HepG2 (cell line): Measurements from ENCODE around the gene TNKS1BP1. TPM values are rescaled to one million over a fixed set of nuclear protein-coding genes. Genes with fewer than 3 reads are reported as not detected.

Experiments
- ATM ChIP-seq: fragments of 450-650 bp; IDR thresholded peaks from 2 replicates; pipeline ENCODE4 v1.7.1; 2017; ENCODE audit warnings: mild to moderate bottlenecking, borderline replicate concordance
- BORCS8-MEF2B ChIP-seq: sonication (generic); formaldehyde crosslinking; IDR thresholded peaks from 2 replicates; pipeline ENCODE4 v1.8.0; 2022; ENCODE audit warnings: mild to moderate bottlenecking, missing genetic modification reagents
- CEBPG ChIP-seq: IDR thresholded peaks from 2 replicates; pipeline ENCODE4 v1.6.1; 2016
- DPF2 ChIP-seq: sonication (generic); formaldehyde crosslinking; IDR thresholded peaks from 2 replicates; pipeline ENCODE4 v1.4.0; 2020; ENCODE audit warnings: mild to moderate bottlenecking, low read depth, missing genetic modification reagents, borderline replicate concordance
- FOXO4 ChIP-seq: sonication (generic); formaldehyde crosslinking; conservative IDR thresholded peaks from 2 replicates; pipeline ENCODE4 v1.8.1; 2023; ENCODE audit warnings: missing genetic modification reagents
- KDM5B ChIP-seq: sonication (generic); formaldehyde crosslinking; IDR thresholded peaks from 2 replicates; pipeline ENCODE4 v1.4.0; 2020; ENCODE audit warnings: missing genetic modification reagents, mild to moderate bottlenecking, borderline replicate concordance
- MAFF ChIP-seq: IDR thresholded peaks from 2 replicates; pipeline ENCODE4 v1.6.1; 2011; ENCODE audit warnings: low read depth, low read length, improper control_type of control experiment
- NONO ChIP-seq, 2 experiments: fragments of 450-650 bp in 1 of 2; sonication (generic) in 1 of 2; formaldehyde crosslinking in 1 of 2; IDR thresholded peaks in 1 of 2; conservative IDR thresholded peaks in 1 of 2; 2 replicates each; pipeline versions ENCODE4 v1.6.1 to v1.8.0; 2017 to 2022; ENCODE audit warnings: mild to moderate bottlenecking in 1 of 2, missing genetic modification reagents in 1 of 2, moderate library complexity in 1 of 2
- PAF1 ChIP-seq: IDR thresholded peaks from 2 replicates; pipeline ENCODE4 v1.6.1; 2016; ENCODE audit warnings: missing genetic modification reagents, missing compliant biosample characterization
- PATZ1 ChIP-seq: sonication (generic); formaldehyde crosslinking; IDR thresholded peaks from 2 replicates; pipeline ENCODE4 v1.4.0; 2020; ENCODE audit warnings: missing genetic modification reagents
- POLR2A ChIP-seq, 2 experiments: IDR thresholded peaks; 2 replicates each; pipeline ENCODE4 v1.6.1; 2011; ENCODE audit warnings: low read depth in 2 of 2, low read length in 2 of 2, mild to moderate bottlenecking in 1 of 2, moderate library complexity in 1 of 2; ENCODE audit not compliant: insufficient read depth in 1 of 2
- RXRA ChIP-seq: sonication (generic); formaldehyde crosslinking; IDR thresholded peaks from 2 replicates; pipeline ENCODE4 v1.5.1; 2020; ENCODE audit warnings: missing genetic modification reagents
- SP1 ChIP-seq, 2 experiments: fragments of 450-650 bp in 1 of 2; sonication (generic) in 1 of 2; formaldehyde crosslinking in 1 of 2; IDR thresholded peaks; 2 replicates each; pipeline versions ENCODE4 v1.4.0 to v1.6.1; 2016 to 2020; ENCODE audit warnings: missing genetic modification reagents in 1 of 2
- SRF ChIP-seq: IDR thresholded peaks from 2 replicates; pipeline ENCODE4 v1.6.1; 2011; ENCODE audit warnings: mild to moderate bottlenecking, low read depth, low read length, moderate library complexity
- TRAFD1 ChIP-seq: sonication (generic); formaldehyde crosslinking; IDR thresholded peaks from 2 replicates; pipeline ENCODE4 v1.5.1; 2020; ENCODE audit warnings: missing genetic modification reagents, mild to moderate bottlenecking, borderline replicate concordance
- ZBTB1 ChIP-seq: sonication (generic); formaldehyde crosslinking; IDR thresholded peaks from 2 replicates; pipeline ENCODE4 v1.4.0; 2020; ENCODE audit warnings: missing genetic modification reagents, borderline replicate concordance
- ZBTB14 ChIP-seq: sonication (generic); formaldehyde crosslinking; IDR thresholded peaks from 2 replicates; pipeline ENCODE4 v1.4.0; 2020; ENCODE audit warnings: missing genetic modification reagents
- ZBTB3 ChIP-seq: sonication (generic); formaldehyde crosslinking; IDR thresholded peaks from 2 replicates; pipeline ENCODE4 v1.4.0; 2020; ENCODE audit warnings: low read depth, mild to moderate bottlenecking, moderate library complexity, missing genetic modification reagents, borderline replicate concordance
- ZC3H4 ChIP-seq: sonication (generic); formaldehyde crosslinking; IDR thresholded peaks from 2 replicates; pipeline ENCODE4 v1.4.0; 2020; ENCODE audit warnings: missing genetic modification reagents, borderline replicate concordance
- ZFX ChIP-seq: sonication (generic); formaldehyde crosslinking; IDR thresholded peaks from 2 replicates; pipeline ENCODE4 v1.4.0; 2020; ENCODE audit warnings: mild to moderate bottlenecking, low read depth, missing genetic modification reagents, moderate library complexity
- ZNF264 ChIP-seq: sonication (generic); formaldehyde crosslinking; IDR thresholded peaks from 2 replicates; pipeline ENCODE4 v1.4.0; 2020; ENCODE audit warnings: missing genetic modification reagents
- ZNF333 ChIP-seq: sonication (generic); formaldehyde crosslinking; IDR thresholded peaks from 2 replicates; pipeline ENCODE4 v1.4.0; 2020; ENCODE audit warnings: mild to moderate bottlenecking, missing genetic modification reagents, borderline replicate concordance
- ZNF451 ChIP-seq: sonication (generic); formaldehyde crosslinking; IDR thresholded peaks from 2 replicates; pipeline ENCODE4 v1.5.0; 2020; ENCODE audit warnings: mild to moderate bottlenecking, missing genetic modification reagents
- ZNF605 ChIP-seq: sonication (generic); formaldehyde crosslinking; IDR thresholded peaks from 2 replicates; pipeline ENCODE4 v1.8.0; 2022; ENCODE audit warnings: mild to moderate bottlenecking, missing genetic modification reagents
- ZNF672 ChIP-seq: sonication (generic); formaldehyde crosslinking; IDR thresholded peaks from 2 replicates; pipeline ENCODE4 v1.8.1; 2022; ENCODE audit warnings: missing genetic modification reagents
- ZNF720 ChIP-seq: sonication (generic); formaldehyde crosslinking; IDR thresholded peaks from 2 replicates; pipeline ENCODE4 v1.4.0; 2020; ENCODE audit warnings: missing genetic modification reagents
- ZNF772 ChIP-seq: sonication (generic); formaldehyde crosslinking; IDR thresholded peaks from 2 replicates; pipeline ENCODE4 v1.5.0; 2020; ENCODE audit warnings: mild to moderate bottlenecking, missing genetic modification reagents
- polyA plus RNA-seq, 8 experiments: library from polyadenylated mRNA; depleted of rRNA in 3 of 8; stranded (reverse) in 7 of 8; unstranded in 1 of 8; fragments of >200 nt; fragmentation: Illumina TruSeq in 4 of 8; extraction: Trizol in 4 of 8; gene quantifications; 2 replicates each; pipeline versions ENCODE4 v1.2.1 to v1.2.3, GENCODE V29; 2011 to 2016; ENCODE audit warnings: low read depth in 4 of 8, missing spikeins in 1 of 8, mixed read lengths in 1 of 8; ENCODE audit not compliant: insufficient read depth in 1 of 8
- total RNA-seq, 5 experiments: library from RNA; depleted of rRNA; stranded (reverse); fragments of >200 nt; fragmentation: Illumina TruSeq; extraction: Trizol; gene quantifications; 2 replicates each; pipeline ENCODE4 v1.2.3, GENCODE V29; 2016; ENCODE audit warnings: low read depth in 1 of 5

Gene TNKS1BP1
- total and polyA plus RNA-seq, 2 of the 13 experiments (the other 11 are each of a cell fraction or from before 2014, with no cell fraction given) = 13.7 to 15.0 TPM

GRCh38 chr11:57335023-57335342 lies 10.2 kb upstream of the TNKS1BP1 start (continued):
- TF ChIP-seq MAFF (no peak), ZNF605 (CRISPR knock-in tag) (no peak), ZBTB1 (CRISPR knock-in tag) (no peak), BORCS8-MEF2B (0 out of 2 replicates have a peak, but pooled peaks have one; percentile 11), ZNF720 (CRISPR knock-in tag) (no peak), ZNF772 (no peak), NONO (IDR thresholded peaks at IDR 0.05) (no peak), NONO (CRISPR knock-in tag; conservative IDR thresholded peaks at IDR 0.05) (no peak), ZFX (no peak), ZNF264 (CRISPR knock-in tag) (no peak), ZNF451 (CRISPR knock-in tag) (no peak), SRF (no peak), ZC3H4 (CRISPR knock-in tag) (no peak), DPF2 (no peak), PAF1 (CRISPR knock-in tag) (no peak), CEBPG (CRISPR knock-in tag) (no peak), ZNF333 (no peak), ZBTB14 (no peak), SP1 (IDR thresholded peaks at IDR 0.05) (no peak), SP1 (CRISPR knock-in tag; IDR thresholded peaks at IDR 0.05) (no peak), ATM (no peak), ZNF672 (CRISPR knock-in tag) (no peak), TRAFD1 (CRISPR knock-in tag) (no peak), ZBTB3 (CRISPR knock-in tag) (no peak), POLR2A (IDR thresholded peaks at IDR 0.05; ENCODE audit: insufficient read depth in 1 of 2, low read depth in 2 of 2, low read length in 2 of 2) (0 out of 4 replicates have a peak, but pooled peaks of 1 of the 2 experiments have one; percentile 9), RXRA (CRISPR knock-in tag) (0 out of 2 replicates have a peak, but pooled peaks have one; percentile 59), KDM5B (CRISPR knock-in tag) (0 out of 2 replicates have a peak, but pooled peaks have one; percentile 2), FOXO4 (CRISPR knock-in tag) (0 out of 2 replicates have a peak, but pooled peaks have one; percentile 25), PATZ1 (CRISPR knock-in tag) (no peak)
